CD14-positive monocyte (primary cell): ENCODE results near the gene LHX3. TPM values are rescaled to one million over a fixed set of nuclear protein-coding genes. Genes with fewer than 3 reads are reported as not detected.

Experiments used
- DNase-seq, 3 donors: peaks; one replicate each; pipeline ENCODE4 v3.0.0-alpha.2; 2011 to 2022
- H2AFZ ChIP-seq: 2 replicates; pipeline ENCODE4 v1.6.0; 2012; ENCODE audit warnings: mild to moderate bottlenecking, low read depth, low read length, inconsistent platforms; ENCODE audit not compliant: insufficient read depth, poor library complexity, severe bottlenecking
- H3K27ac ChIP-seq, 2 donors: 1 replicate in 1 of 2; 2 replicates in 1 of 2; pipeline ENCODE4 v1.5.1; 2012 to 2013; ENCODE audit warnings: low read length in 2 of 2, control low read depth in 1 of 2, inconsistent platforms in 1 of 2, low read depth in 1 of 2, mild to moderate bottlenecking in 1 of 2
- H3K27me3 ChIP-seq, 2 donors: one replicate each; pipeline versions ENCODE4 v1.6.0 to v1.6.1; 2011 to 2013; ENCODE audit warnings: low read length in 2 of 2; ENCODE audit not compliant: control insufficient read depth in 2 of 2, insufficient read depth in 2 of 2
- H3K36me3 ChIP-seq, 2 donors: replicated peaks in 1 of 2; 1 replicate in 1 of 2; 2 replicates in 1 of 2; pipeline versions ENCODE4 v1.5.1 to v1.6.1; 2012 to 2013; ENCODE audit warnings: low read length in 2 of 2, control low read depth in 1 of 2, inconsistent platforms in 1 of 2, mild to moderate bottlenecking in 1 of 2; ENCODE audit not compliant: insufficient read depth in 2 of 2, control insufficient read depth in 1 of 2
- H3K4me1 ChIP-seq, 2 donors: 1 replicate in 1 of 2; 2 replicates in 1 of 2; pipeline versions ENCODE4 v1.5.1 to v1.6.1; 2012 to 2013; ENCODE audit warnings: low read length in 2 of 2, control low read depth in 1 of 2, inconsistent platforms in 1 of 2, mild to moderate bottlenecking in 1 of 2, moderate library complexity in 1 of 2; ENCODE audit not compliant: insufficient read depth in 2 of 2, control insufficient read depth in 1 of 2
- H3K4me2 ChIP-seq: replicated peaks from 2 replicates; pipeline ENCODE3; 2012; ENCODE audit warnings: low read length, moderate library complexity, mild to moderate bottlenecking; ENCODE audit not compliant: poor library complexity, severe bottlenecking; ENCODE audit errors: extremely low read depth
- H3K4me3 ChIP-seq, 3 experiments: fragments of 200-600 bp in 1 of 3; sonication (generic) in 1 of 3; replicated peaks in 1 of 3; 1 replicate in 2 of 3; 2 replicates in 1 of 3; pipeline ENCODE4 v1.5.1; 2011 to 2013; ENCODE audit warnings: low read length in 3 of 3, mild to moderate bottlenecking in 3 of 3, control low read depth in 2 of 3, low read depth in 2 of 3, inconsistent platforms in 1 of 3, moderate library complexity in 1 of 3
- H3K79me2 ChIP-seq: 2 replicates; pipeline ENCODE4 v1.6.0; 2012; ENCODE audit warnings: mild to moderate bottlenecking, control low read depth, inconsistent platforms, low read length, moderate library complexity; ENCODE audit not compliant: insufficient read depth
- H3K9ac ChIP-seq: 2 replicates; pipeline ENCODE4 v1.6.0; 2017; ENCODE audit warnings: low read length, mild to moderate bottlenecking; ENCODE audit not compliant: insufficient read depth, poor library complexity, severe bottlenecking
- H3K9me3 ChIP-seq, 2 donors: replicated peaks in 1 of 2; 1 replicate in 1 of 2; 2 replicates in 1 of 2; pipeline versions ENCODE4 v1.5.1 to v1.6.1; 2012 to 2013; ENCODE audit warnings: low read length in 2 of 2, control low read depth in 1 of 2; ENCODE audit not compliant: control insufficient read depth in 1 of 2, insufficient read depth in 1 of 2
- H4K20me1 ChIP-seq: 2 replicates; pipeline ENCODE4 v1.6.0; 2012; ENCODE audit warnings: mild to moderate bottlenecking, low read length, control low read depth, moderate library complexity; ENCODE audit not compliant: insufficient read depth
- H3K27ac Mint-ChIP-seq, 7 donors: one replicate each; pipeline ENCODE4 v1.8.0; 2020; ENCODE audit warnings: mild to moderate bottlenecking in 7 of 7, mixed read lengths in 7 of 7, moderate library complexity in 6 of 7, inconsistent platforms in 2 of 7
- H3K27me3 Mint-ChIP-seq, 3 donors: one replicate each; pipeline ENCODE4 v1.8.0; 2021 to 2022; ENCODE audit warnings: low read depth in 3 of 3, mild to moderate bottlenecking in 3 of 3, mixed read lengths in 3 of 3, moderate library complexity in 3 of 3, inconsistent platforms in 1 of 3
- H3K36me3 Mint-ChIP-seq, 2 donors: one replicate each; pipeline ENCODE4 v1.8.0; 2020; ENCODE audit warnings: mixed read lengths in 2 of 2, inconsistent platforms in 1 of 2, mild to moderate bottlenecking in 1 of 2
- H3K4me1 Mint-ChIP-seq: one replicate; pipeline ENCODE4 v1.8.0; 2020; ENCODE audit warnings: mild to moderate bottlenecking, mixed read lengths
- H3K4me3 Mint-ChIP-seq, 2 donors: one replicate each; pipeline ENCODE4 v1.8.0; 2020; ENCODE audit warnings: mild to moderate bottlenecking in 2 of 2, mixed read lengths in 2 of 2, moderate library complexity in 1 of 2
- H3K9me3 Mint-ChIP-seq, 7 donors: one replicate each; pipeline ENCODE4 v1.8.0; 2020 to 2022; ENCODE audit warnings: mixed read lengths in 7 of 7, mild to moderate bottlenecking in 6 of 7, moderate library complexity in 6 of 7, inconsistent platforms in 2 of 7
- CTCF ChIP-seq: fragments of 200-600 bp; IDR thresholded peaks from one replicate; pipeline ENCODE4 v1.8.0; 2022; ENCODE audit warnings: antibody characterized with exemption, mild to moderate bottlenecking
- WGBS: methylation state at CpG from one replicate; pipeline ENCODE4 v1.1.5; 2013; ENCODE audit warnings: missing lambda C conversion rate; ENCODE audit not compliant: insufficient coverage; 5-methylcytosine and 5-hydroxymethylcytosine counted together
- intact Hi-C, 2 donors: fragments of 100-400 bp; cut with micrococcal nuclease; formaldehyde crosslinking; loops; one replicate each; pipeline versions ENCODE4 v1.15.0 to v1.15.1; 2023
- polyA plus RNA-seq, 3 donors: library from polyadenylated mRNA; depleted of rRNA in 1 of 3; unstranded in 2 of 3; stranded (reverse) in 1 of 3; fragments of 300-500 nt in 2 of 3; fragments of >200 nt in 1 of 3; fragmentation: Illumina TruSeq in 2 of 3; gene quantifications; 1 replicate in 2 of 3; 2 replicates in 1 of 3; pipeline ENCODE4 v1.2.3, GENCODE V29; 2012 to 2021

Gene LHX3
- polyA plus RNA-seq, 3 donors: not detected

GRCh38 chr9:136213733-136214132 is 8.8 kb upstream of the LHX3 start:
- H3K36me3 Mint-ChIP-seq: peaks cover 55 to 75% of the 10 kb centered on the region in 2 donors
- H3K4me1 Mint-ChIP-seq: no peaks in the 10 kb centered on the region
- Histone ChIP-seq H3K79me2 (no peaks in the 10 kb centered on the region), H3K27me3 (no peaks in the 10 kb centered on the region), H2AFZ (no peak overlapping the region), H3K4me2 (no peak overlapping the region), H3K27ac (no peak overlapping the region), H3K9ac (no peak overlapping the region), H3K9me3 (peaks cover 0 to 10% of the 10 kb centered on the region in 2 donors), H3K36me3 (peaks cover 29 to 59% of the 10 kb centered on the region in 2 donors), H4K20me1 (no peaks in the 10 kb centered on the region), H3K4me3 (no peak overlapping the region), H3K4me1 (no peaks in the 10 kb centered on the region)
- H3K27me3 Mint-ChIP-seq: peaks cover 0 to 3% (median 0%) of the 10 kb centered on the region in 3 donors
- TF ChIP-seq CTCF: no peak
- H3K4me3 Mint-ChIP-seq: no peak overlapping the region
- DNase-seq: no peak
- intact Hi-C loops: no loop called here
- 98% methylated on average over 6 of the region's 9 CpGs for WGBS
- peaks cover 0 to 10% (median 3%) of the 10 kb centered on the region in 7 donors for H3K9me3 Mint-ChIP-seq
- H3K27ac Mint-ChIP-seq: peak overlapping the region in 1 of 7 donors; percentile 42

GRCh38 chr9:136212345-136212950 is 7.5 kb upstream of the LHX3 start:
- Mint-ChIP-seq H3K4me1 (no peaks in the 10 kb centered on the region), H3K27ac (no peak overlapping the region), H3K36me3 (peaks cover 54 to 71% of the 10 kb centered on the region in 2 donors), H3K9me3 (peaks cover 0 to 10% (median 3%) of the 10 kb centered on the region in 7 donors), H3K27me3 (peaks cover 0 to 3% (median 0%) of the 10 kb centered on the region in 3 donors), H3K4me3 (no peak overlapping the region)
- no peak for DNase-seq
- Histone ChIP-seq H3K79me2 (no peaks in the 10 kb centered on the region), H3K27ac (no peak overlapping the region), H2AFZ (no peak overlapping the region), H3K4me1 (no peaks in the 10 kb centered on the region), H4K20me1 (no peaks in the 10 kb centered on the region), H3K9me3 (peaks cover 0 to 10% of the 10 kb centered on the region in 2 donors), H3K9ac (no peak overlapping the region), H3K27me3 (no peaks in the 10 kb centered on the region), H3K36me3 (peaks cover 26 to 52% of the 10 kb centered on the region in 2 donors), H3K4me2 (no peak overlapping the region), H3K4me3 (no peak overlapping the region)
- WGBS: 96% methylated on average over 14 of the region's 28 CpGs
- no peak for TF ChIP-seq CTCF
- intact Hi-C loops: no loop called here
